GM12878 (cell line): Measurements from ENCODE around the gene NAA10. TPM values are rescaled to one million over a fixed set of nuclear protein-coding genes. Genes with fewer than 3 reads are reported as not detected.

Source experiments
- ATAC-seq: fragments of 200-7000 bp; cut with Tn5 transposase; 3 replicates; pipeline ENCODE4 v1.9.1; 2020; ENCODE audit warnings: mild to moderate bottlenecking, moderate library complexity
- BruUV-seq: library from RNA; stranded (reverse); fragments of 400-500 nt; replicated peaks from 2 replicates; lab custom pipeline; 2021; lab: Mats Ljungman, UMichigan
- CTCF ChIA-PET: fragments of 300-600 bp; sonication (Branson Sonifier 250); formaldehyde crosslinking; extraction: SDS; loops from one replicate; lab custom pipeline; 2021; ENCODE audit warnings: inconsistent platforms; lab: Yijun Ruan, JAX
- POLR2A ChIA-PET: fragments of 350-600 bp; formaldehyde crosslinking; extraction: SDS; loops from one replicate; lab custom pipeline; 2021; ENCODE audit warnings: inconsistent platforms; lab: Charles Lee
- RAD21 ChIA-PET: fragments of 300-600 bp; sonication (Branson Sonifier 250); formaldehyde crosslinking; loops from one replicate; lab custom pipeline; 2023; ENCODE audit warnings: antibody characterized with exemption; ENCODE audit not compliant: unreplicated experiment; lab: Charles Lee
- SMC1A ChIA-PET: fragments of 300-600 bp; sonication (Branson Sonifier 250); formaldehyde crosslinking; loops from one replicate; lab custom pipeline; 2023; ENCODE audit not compliant: unreplicated experiment, uncharacterized antibody; lab: Charles Lee
- DNase-seq: peaks from one replicate; pipeline ENCODE4 v3.0.0-alpha.2; 2011; ENCODE audit warnings: low read depth, low spot score
- FAIRE-seq: peaks from 3 replicates; lab custom pipeline; 2011; peaks lifted over from hg19 to GRCh38; lab: Jason Lieb, UNC
- H2AFZ ChIP-seq: 2 replicates; pipeline ENCODE4 v1.6.0; 2011; ENCODE audit warnings: low read depth, low read length, control low read depth; ENCODE audit not compliant: control insufficient read depth
- H3K27ac ChIP-seq: 2 replicates; pipeline ENCODE4 v1.5.1; 2011; ENCODE audit warnings: control low read depth; ENCODE audit not compliant: control insufficient read depth, insufficient read depth
- H3K27me3 ChIP-seq, 2 experiments: replicated peaks in 1 of 2; 2 replicates each; pipeline versions ENCODE4 v1.6.0 to v1.6.1; 2011; ENCODE audit warnings: low read length in 1 of 2; ENCODE audit not compliant: control insufficient read depth in 2 of 2, insufficient read depth in 2 of 2
- H3K36me3 ChIP-seq, 2 experiments: 2 replicates each; pipeline ENCODE4 v1.5.1; 2011; ENCODE audit warnings: low read length in 1 of 2; ENCODE audit not compliant: control insufficient read depth in 2 of 2, insufficient read depth in 2 of 2
- H3K4me1 ChIP-seq: 2 replicates; pipeline ENCODE4 v1.6.1; 2011; ENCODE audit warnings: mild to moderate bottlenecking, low read length, moderate library complexity, mixed read lengths; ENCODE audit not compliant: control insufficient read depth, insufficient read depth
- H3K4me2 ChIP-seq: 2 replicates; pipeline ENCODE4 v1.6.0; 2011; ENCODE audit warnings: control low read depth; ENCODE audit not compliant: control insufficient read depth, insufficient read depth
- H3K4me3 ChIP-seq: fragments of 200-600 bp; sonication (generic); 2 replicates; pipeline ENCODE4 v1.5.1; 2016
- H3K79me2 ChIP-seq: 2 replicates; pipeline ENCODE4 v1.6.0; 2011; ENCODE audit warnings: low read length; ENCODE audit not compliant: control insufficient read depth, insufficient read depth
- H3K9ac ChIP-seq: 2 replicates; pipeline ENCODE4 v1.8.0; 2011; ENCODE audit warnings: low read length, control low read depth, mixed read lengths; ENCODE audit not compliant: control insufficient read depth, insufficient read depth
- H3K9me3 ChIP-seq: replicated peaks from 3 replicates; pipeline ENCODE4 v1.5.1; 2011; ENCODE audit warnings: mild to moderate bottlenecking, low read length; ENCODE audit not compliant: control insufficient read depth, insufficient read depth
- H4K20me1 ChIP-seq: 2 replicates; pipeline ENCODE4 v1.6.0; 2011; ENCODE audit not compliant: control insufficient read depth, insufficient read depth
- IRF4 ChIP-seq: IDR thresholded peaks from 2 replicates; pipeline ENCODE4 v1.6.1; 2011; ENCODE audit warnings: low read depth, low read length
- MTA3 ChIP-seq: IDR thresholded peaks from 2 replicates; pipeline ENCODE4 v1.6.1; 2012; ENCODE audit warnings: low read length, inconsistent platforms, borderline replicate concordance
- PAX8 ChIP-seq: fragments of 450-650 bp; IDR thresholded peaks from 2 replicates; pipeline ENCODE4 v1.6.1; 2017; ENCODE audit warnings: mild to moderate bottlenecking, moderate library complexity
- SP1 ChIP-seq: IDR thresholded peaks from one replicate; pipeline ENCODE4 v1.6.1; 2011; ENCODE audit warnings: low read depth, low read length
- WGBS: methylation state at CpG from one replicate; pipeline ENCODE4 v1.1.6; 2016; ENCODE audit warnings: low lambda C conversion rate; ENCODE audit not compliant: insufficient replicate concordance, insufficient coverage; ENCODE audit errors: missing lambda C conversion rate; 5-methylcytosine and 5-hydroxymethylcytosine counted together
- in situ Hi-C: fragments of 300-500 bp; cut with MboI; formaldehyde crosslinking; loops from 9 replicates; pipeline ENCODE4 v1.14.3; 2018; ENCODE audit warnings: mixed read lengths
- intact Hi-C: fragments of 100-400 bp; cut with micrococcal nuclease; formaldehyde crosslinking; loops from one replicate; pipeline ENCODE4 v1.14.2; 2022; ENCODE audit not compliant: unreplicated experiment
- polyA plus RNA-seq, 11 experiments: library from polyadenylated mRNA; depleted of rRNA in 4 of 11; unstranded in 6 of 11; stranded (reverse) in 5 of 11; fragments of >200 nt; fragmentation: Nextera tagmentation in 4 of 11; fragmentation: Illumina TruSeq in 1 of 11; extraction: Ambion mirVana in 4 of 11; extraction: Trizol in 1 of 11; gene quantifications; 1 replicate in 1 of 11; 2 replicates in 10 of 11; pipeline versions ENCODE4 v1.2.1 to v1.2.3, GENCODE V29; 2011 to 2016; ENCODE audit warnings: inconsistent platforms in 2 of 11, missing spikeins in 2 of 11, low read depth in 1 of 11
- total RNA-seq, 4 experiments: library from RNA; depleted of rRNA in 3 of 4; stranded (reverse); fragments of >200 nt in 3 of 4; fragmentation: Illumina TruSeq in 1 of 4; extraction: Trizol in 1 of 4; gene quantifications; 2 replicates each; pipeline versions ENCODE4 v1.2.1 to v1.2.3, GENCODE V29; 2013 to 2021
- TF ChIP-seq, protein P1 (sequence below): IDR thresholded peaks from 2 replicates; pipeline ENCODE4 v1.6.1; 2012; ENCODE audit warnings: low read depth, low read length, improper control_type of control experiment
- TF ChIP-seq, protein P2 (sequence below): fragments of 450-650 bp; IDR thresholded peaks from 2 replicates; pipeline ENCODE4 v1.6.1; 2017; ENCODE audit warnings: mild to moderate bottlenecking
- TF ChIP-seq, protein P3 (sequence below): IDR thresholded peaks from 2 replicates; pipeline ENCODE4 v1.6.1; 2012; ENCODE audit warnings: low read depth, low read length, improper control_type of control experiment
- TF ChIP-seq, protein P4 (sequence below): fragments of 450-650 bp; IDR thresholded peaks from 2 replicates; pipeline ENCODE4 v1.6.1; 2014; ENCODE audit warnings: mild to moderate bottlenecking

NAA10 gene
- total and polyA plus RNA-seq, 10 of the 15 experiments (the other 5 are each of a cell fraction or from before 2014, with no cell fraction given), result 7.9 to 212 (median 98.9) TPM

DNA sequence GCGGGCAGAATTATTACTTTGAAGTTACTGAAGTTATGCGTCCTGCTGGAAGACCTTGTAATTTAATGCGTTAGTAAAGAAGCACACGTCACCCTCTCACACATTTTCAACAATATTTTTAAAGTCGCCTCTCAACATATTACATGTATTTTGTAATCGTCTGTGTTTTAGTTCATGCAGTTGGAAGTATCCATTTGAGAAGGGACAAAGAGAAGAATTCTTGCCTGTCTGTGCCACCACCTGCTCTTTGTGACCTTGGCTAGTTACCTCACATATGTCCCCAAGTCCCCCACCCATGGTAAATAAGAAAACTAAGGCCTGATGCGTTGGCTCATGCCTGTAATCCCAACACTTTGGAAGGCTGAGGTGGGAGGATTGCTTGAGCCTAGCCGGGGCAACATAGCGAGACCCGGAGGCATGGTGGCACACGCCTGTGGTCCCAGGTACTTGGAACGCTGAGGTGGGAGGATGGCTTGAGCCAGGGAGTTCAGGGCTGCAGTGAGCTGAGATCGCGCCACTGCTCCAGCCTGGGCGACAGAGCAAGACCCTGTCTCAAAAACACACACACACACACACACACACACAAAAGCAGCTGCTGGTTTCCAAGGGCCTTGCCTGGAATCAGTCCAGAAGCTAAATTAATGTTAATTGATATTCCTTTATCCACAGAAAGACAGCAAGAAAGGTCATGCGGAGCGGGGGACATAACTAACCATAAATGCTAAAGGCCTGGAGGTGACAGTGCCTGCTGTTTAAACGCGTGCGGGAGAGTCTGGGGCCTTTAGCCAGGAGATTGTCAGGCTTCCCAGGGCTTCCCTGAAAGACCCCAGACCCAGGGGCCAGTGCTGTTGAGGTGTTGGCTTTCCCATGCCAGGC, 38.5 kb upstream of the NAA10 start (continued):
- no peak for TF ChIP-seq PAX8
- peak; percentile 78; the same call in 1 of the 2 replicates for TF ChIP-seq MTA3
- no peak for TF ChIP-seq SP1

DNA sequence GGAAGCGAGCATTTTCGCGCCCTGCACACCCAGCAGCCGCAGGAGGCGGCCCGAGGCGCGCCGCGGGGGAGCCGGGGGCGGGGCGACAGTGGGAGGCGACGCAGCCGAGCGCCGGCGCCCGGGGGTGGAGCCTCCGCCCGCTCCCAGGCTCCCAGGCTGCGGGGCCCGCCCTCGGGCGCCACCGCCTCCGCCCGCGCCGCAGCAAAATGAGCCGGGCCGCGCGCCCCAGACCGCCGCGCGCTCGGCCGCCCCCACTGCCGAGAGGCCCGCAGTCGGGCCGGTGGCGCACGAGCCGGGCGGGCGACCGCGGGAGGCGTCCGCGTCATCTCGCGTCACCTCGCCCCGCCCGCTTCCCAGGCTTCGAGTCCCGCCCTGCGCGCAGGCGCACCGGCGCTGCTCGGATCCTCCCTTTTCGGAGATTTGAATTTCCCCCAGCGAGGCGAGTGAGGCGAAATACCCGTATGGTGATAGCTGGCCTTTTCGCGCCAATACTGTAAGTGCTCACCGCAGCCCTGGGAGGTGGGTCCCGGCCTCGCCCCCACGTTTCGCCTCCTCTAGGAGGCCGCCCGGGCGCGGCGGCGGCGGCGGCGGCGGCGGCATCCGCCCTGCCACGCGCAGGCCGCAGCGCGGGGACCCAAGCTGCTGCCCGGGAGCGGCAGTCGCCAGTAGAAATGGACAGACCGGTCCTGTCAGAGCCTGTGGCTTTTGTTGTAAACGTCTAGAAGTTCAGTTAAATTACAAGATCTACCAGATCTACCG, 37.7 kb upstream of the NAA10 start, which contains the start of gene TMEM187:
Gene TMEM187, plus strand, starts transcription at position 387 of the 759 bp plus-strand sequence. CDS start 9,309 bp downstream, outside the sequence.
- Histone ChIP-seq H2AFZ (peak within 1 kb of the TSS; percentile 84), H3K27me3 (no peaks in the 10 kb centered on the region), H3K79me2 (peaks cover 52% of the 10 kb centered on the region), H3K4me2 (peak within 1 kb of the TSS; percentile 89), H3K4me1 (peaks cover 10% of the 10 kb centered on the region), H3K27ac (peak within 1 kb of the TSS; percentile 99), H3K36me3 (no peaks in the 10 kb centered on the region; a peak in 1 of 4 replicates), H3K9ac (peak within 1 kb of the TSS; percentile 96), H3K4me3 (peak within 1 kb of the TSS; percentile 95), H4K20me1 (no peaks in the 10 kb centered on the region), H3K9me3 (no peaks in the 10 kb centered on the region)
- DNase-seq (peak; percentile 75), FAIRE-seq (peak; percentile 88), ATAC-seq (peak; percentile 59)
- RAD21 ChIA-PET, result interaction anchor here (1.4 to 6.4 kb wide), 5 partner anchors 25 to 48 kb away, joined by 3 to 48 read pairs (median 6); partner anchors contain the start of gene ARHGAP4
- in situ Hi-C loops, result no loop called here
- intact Hi-C loops, result loop anchor here (5.0 kb wide), 1 partner anchor 125 kb away; the partner anchor contains the start of gene MECP2
- CTCF ChIA-PET, result interaction anchor here (1.5 to 2.6 kb wide), 3 partner anchors 9 to 35 kb away, joined by 3 to 8 read pairs (median 6); no protein-coding TSS in a partner anchor
- WGBS, result under 1% methylated on average over 68 of the region's 103 CpGs
- POLR2A ChIA-PET, result interaction anchor here (1.2 to 7.9 kb wide), 4 partner anchors 9 to 46 kb away, joined by 3 to 68 read pairs (median 8); partner anchors contain the start of gene ARHGAP4
- SMC1A ChIA-PET, result interaction anchor here (1.3 kb wide), 2 partner anchors 9 to 31 kb away, joined by 5 to 6 read pairs; no protein-coding TSS in a partner anchor
- BruUV-seq, result no TSS peak
- TF ChIP-seq IRF4, result no peak
- TF ChIP-seq, protein P1, sequence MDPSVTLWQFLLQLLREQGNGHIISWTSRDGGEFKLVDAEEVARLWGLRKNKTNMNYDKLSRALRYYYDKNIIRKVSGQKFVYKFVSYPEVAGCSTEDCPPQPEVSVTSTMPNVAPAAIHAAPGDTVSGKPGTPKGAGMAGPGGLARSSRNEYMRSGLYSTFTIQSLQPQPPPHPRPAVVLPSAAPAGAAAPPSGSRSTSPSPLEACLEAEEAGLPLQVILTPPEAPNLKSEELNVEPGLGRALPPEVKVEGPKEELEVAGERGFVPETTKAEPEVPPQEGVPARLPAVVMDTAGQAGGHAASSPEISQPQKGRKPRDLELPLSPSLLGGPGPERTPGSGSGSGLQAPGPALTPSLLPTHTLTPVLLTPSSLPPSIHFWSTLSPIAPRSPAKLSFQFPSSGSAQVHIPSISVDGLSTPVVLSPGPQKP, result no peak
- TF ChIP-seq, protein P2, sequence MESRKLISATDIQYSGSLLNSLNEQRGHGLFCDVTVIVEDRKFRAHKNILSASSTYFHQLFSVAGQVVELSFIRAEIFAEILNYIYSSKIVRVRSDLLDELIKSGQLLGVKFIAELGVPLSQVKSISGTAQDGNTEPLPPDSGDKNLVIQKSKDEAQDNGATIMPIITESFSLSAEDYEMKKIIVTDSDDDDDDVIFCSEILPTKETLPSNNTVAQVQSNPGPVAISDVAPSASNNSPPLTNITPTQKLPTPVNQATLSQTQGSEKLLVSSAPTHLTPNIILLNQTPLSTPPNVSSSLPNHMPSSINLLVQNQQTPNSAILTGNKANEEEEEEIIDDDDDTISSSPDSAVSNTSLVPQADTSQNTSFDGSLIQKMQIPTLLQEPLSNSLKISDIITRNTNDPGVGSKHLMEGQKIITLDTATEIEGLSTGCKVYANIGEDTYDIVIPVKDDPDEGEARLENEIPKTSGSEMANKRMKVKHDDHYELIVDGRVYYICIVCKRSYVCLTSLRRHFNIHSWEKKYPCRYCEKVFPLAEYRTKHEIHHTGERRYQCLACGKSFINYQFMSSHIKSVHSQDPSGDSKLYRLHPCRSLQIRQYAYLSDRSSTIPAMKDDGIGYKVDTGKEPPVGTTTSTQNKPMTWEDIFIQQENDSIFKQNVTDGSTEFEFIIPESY, result no peak
- TF ChIP-seq, protein P3, sequence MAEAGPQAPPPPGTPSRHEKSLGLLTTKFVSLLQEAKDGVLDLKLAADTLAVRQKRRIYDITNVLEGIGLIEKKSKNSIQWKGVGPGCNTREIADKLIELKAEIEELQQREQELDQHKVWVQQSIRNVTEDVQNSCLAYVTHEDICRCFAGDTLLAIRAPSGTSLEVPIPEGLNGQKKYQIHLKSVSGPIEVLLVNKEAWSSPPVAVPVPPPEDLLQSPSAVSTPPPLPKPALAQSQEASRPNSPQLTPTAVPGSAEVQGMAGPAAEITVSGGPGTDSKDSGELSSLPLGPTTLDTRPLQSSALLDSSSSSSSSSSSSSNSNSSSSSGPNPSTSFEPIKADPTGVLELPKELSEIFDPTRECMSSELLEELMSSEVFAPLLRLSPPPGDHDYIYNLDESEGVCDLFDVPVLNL, result peak; percentile 77; the same call in 1 of the 2 replicates
- TF ChIP-seq, protein P4, sequence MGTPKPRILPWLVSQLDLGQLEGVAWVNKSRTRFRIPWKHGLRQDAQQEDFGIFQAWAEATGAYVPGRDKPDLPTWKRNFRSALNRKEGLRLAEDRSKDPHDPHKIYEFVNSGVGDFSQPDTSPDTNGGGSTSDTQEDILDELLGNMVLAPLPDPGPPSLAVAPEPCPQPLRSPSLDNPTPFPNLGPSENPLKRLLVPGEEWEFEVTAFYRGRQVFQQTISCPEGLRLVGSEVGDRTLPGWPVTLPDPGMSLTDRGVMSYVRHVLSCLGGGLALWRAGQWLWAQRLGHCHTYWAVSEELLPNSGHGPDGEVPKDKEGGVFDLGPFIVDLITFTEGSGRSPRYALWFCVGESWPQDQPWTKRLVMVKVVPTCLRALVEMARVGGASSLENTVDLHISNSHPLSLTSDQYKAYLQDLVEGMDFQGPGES, result no peak
